Frontal cortex (tissue), 4 donors: ENCODE measurements around the gene SLAMF7. TPM values are rescaled to one million over a fixed set of nuclear protein-coding genes. Genes with fewer than 3 reads are reported as not detected.
A peak's percentile ranks its signal among the peaks of the same experiment; 100 is the strongest.
"Not testable (repeated sequence)": the region's sequence is repeated elsewhere in the genome, so short reads cannot be mapped to it uniquely, and the experiment has no call there.

Experiments used
- DNase-seq, 2 donors: peaks; one replicate each; pipeline ENCODE4 v3.0.0; 2012; ENCODE audit warnings: low spot score in 2 of 2
- FAIRE-seq: peaks from 2 replicates; lab custom pipeline; 2012; peaks lifted over from hg19 to GRCh38; lab: Jason Lieb, UNC
- total RNA-seq: library from RNA; depleted of rRNA; stranded (reverse); fragments of >200 nt; gene quantifications from one replicate; pipeline ENCODE4 v1.2.3, GENCODE V29; 2014
- donor health status: control.
- donor health status: control.
- donor health status: control.

SLAMF7 gene
- total RNA-seq, 1 donor from 2014 or later = not detected

DNA sequence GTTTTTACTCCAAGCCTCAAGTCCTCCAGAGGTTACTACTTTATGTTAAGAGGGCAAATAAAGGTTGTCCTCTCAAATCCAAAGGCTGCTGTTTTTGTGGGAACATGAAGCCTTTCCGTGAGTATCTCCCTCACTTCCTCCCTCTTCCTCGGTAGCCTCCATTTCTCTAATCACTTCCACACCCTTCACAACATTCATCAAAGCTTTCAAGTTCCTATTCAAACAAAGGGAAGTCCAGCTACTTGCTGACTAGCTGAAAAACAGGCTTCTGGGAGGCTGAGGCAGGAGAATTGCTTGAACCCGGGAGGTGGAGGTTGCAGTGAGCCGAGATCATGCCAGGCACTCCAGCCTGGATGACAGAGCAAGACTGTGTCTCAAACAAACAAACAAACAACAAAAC, 20.8 kb upstream of the SLAMF7 start:
- FAIRE-seq (no peak), DNase-seq (no peak)

DNA sequence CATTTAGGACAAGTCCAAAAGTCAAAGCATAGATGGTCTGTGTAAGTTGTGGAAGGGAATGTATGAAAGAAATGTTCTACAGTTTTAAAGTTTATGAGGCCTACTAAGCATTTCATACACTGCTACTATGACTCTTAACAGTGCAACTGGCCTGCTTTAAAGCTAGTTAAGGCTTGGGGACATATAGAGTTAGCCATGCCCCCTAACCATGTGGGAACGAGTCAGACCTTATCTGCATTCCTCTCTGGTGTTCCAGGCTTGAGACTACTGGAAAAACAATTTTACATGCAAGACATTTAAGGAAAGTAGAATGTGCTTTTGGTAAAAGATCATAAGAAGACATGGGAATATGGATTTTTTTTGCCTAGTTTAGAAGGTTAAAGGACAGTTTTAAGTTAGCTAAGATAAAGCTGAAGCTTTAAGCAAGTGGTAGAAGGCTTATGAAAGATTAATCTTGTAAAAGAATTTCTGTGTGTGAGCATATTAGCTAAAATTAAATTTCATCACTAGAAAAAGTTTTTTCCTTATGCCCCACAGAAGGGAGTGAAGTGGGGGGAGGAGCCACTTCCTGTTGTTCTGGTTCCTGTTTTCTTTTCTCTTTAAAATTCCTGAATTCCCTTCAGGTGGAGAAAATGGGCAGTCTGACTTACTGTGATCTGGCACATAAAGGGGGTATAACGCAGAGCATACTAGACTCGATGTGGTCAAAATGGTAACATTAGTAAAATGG, 18.5 kb upstream of the SLAMF7 start:
- FAIRE-seq (no peak), DNase-seq (no peak)

- DNase-seq (no peak), FAIRE-seq (no peak)
Measured at GRCh38 chr1:160721473-160721872, 17.6 kb upstream of the SLAMF7 start.

DNA sequence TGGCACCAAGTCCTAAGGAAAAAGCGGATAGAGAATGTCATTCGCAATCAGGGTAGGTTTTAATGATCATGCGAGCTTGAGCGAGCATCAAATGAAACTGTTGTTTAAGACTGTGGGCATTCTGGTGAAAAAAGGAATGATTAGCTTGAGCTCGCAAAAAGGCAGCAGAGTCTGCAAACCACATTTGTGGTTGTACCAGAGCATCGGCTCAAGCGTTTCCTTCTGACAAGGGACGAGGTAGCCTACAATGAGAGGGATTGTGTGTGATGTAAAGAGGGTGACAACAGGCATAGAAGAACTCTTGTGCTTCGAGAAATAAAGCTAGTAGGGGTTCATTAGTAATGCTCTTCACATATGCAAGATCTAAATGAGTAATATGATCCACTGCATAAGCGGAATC, 16.3 kb upstream of the SLAMF7 start:
- FAIRE-seq (no peak), DNase-seq (no peak)

DNA sequence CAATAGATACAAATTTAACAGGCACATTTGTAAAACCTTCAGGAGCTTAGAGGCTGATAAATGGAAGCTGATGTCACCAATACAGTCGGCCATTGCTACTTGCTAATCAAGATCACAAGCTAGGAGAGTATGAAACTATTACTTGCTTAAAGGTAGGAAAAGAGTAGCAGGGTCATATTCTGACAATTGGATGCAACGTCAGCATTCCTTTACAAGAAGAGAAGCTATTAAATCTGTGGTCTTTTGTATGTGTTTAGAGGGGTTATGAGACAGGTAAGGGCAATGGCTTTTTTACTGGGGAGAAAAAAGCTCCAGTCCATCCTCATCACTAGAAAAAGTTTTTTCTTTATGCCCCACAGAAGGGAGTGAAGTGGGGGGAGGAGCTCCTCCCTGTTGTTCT, 15.7 kb upstream of the SLAMF7 start:
- FAIRE-seq (no peak), DNase-seq (no peak)

DNA sequence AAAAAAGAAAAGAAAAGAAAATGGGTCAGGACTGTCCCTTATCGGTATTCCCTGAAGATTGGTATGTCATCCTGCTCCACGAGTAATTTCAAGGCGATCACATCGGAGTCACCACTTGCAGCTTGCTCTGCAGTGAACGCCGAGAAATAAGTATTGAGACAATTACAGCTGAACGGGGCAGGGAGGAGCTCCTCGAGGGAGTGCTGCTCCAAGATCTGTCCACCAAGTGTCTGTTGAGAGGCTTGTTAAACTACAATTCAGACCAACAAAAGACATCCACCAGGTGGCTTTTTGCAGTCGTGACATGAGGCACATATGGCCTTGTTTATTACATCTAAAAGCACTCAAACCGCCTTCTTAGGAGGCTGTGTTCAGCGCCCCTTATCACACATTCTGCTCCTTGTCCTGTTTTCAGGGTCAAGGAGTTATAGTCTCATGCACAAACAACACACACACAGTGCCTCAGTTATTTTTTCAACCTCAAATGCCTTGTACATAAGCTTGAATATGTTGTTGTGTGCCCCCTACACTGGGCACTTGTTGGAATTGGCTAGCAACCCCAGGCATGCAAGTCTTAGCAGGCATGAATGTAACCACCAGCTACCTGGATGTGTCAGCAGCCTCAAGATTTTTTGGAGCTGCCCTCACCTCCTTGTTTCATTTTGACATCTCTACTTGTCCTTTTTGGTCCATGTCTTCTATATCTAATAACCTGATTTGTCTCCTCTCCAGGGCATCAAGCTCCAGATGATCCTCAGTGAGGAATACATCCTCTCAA, 14.4 kb upstream of the SLAMF7 start:
- DNase-seq (no peak), FAIRE-seq (no peak)

DNA sequence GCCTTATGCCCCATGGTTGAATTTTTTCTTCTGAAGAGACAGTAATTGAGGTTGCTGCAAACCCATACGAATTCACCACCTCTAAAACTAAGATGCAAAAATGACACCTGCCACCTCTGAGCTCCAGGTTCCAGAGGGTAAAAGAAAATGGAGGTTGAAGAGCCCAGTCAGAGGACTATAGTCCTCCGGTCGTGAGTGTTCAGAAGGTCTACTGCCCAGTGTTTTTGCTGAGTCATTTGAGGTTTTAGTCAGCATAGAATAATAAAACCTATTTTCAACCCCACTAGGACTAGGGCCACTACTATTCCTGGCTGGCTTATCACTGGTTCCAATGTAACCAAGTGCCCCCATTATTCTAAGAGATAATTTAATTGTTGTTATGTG, 12.9 kb upstream of the SLAMF7 start:
- FAIRE-seq (no peak), DNase-seq (no peak)

DNA sequence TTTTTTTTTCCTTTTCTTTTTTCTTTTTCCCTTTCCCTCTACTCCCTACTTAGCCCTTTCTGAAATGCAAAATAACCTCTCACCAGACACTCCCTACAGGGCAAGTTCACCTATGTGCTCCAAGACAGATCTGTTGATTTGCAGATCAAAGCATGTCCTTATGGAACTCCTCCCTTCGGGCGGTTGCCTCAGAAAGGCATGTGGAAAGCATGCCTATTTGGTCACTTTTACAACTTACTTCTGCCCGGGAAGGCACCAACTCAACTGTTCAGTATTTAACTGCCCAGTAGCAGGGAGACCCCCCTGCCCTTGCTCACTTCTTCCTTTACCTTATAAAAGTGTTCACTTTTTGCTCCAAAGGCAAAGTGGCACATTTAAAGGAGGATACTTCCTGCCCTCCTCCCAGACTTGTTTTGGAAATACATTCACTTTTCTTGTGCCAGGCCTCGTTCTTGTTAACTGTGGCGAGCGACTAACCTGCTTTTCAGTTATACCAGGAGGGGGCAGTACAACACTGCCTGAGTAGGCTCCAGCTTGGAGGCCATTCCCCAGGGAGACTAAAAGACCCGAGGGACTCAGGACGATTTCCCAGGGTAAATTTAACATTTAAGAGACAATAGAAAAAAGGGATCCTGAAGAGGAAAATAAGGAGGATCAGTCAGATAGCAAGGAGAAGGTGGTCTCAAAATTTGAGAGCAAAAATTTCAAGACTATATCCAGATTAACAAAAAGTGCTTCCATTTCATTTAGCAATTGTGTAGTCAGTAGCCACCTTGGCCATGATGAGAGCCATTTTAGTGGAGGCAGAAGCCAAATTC, 12.3 kb upstream of the SLAMF7 start:
- DNase-seq (peak; percentile 13 to 49), FAIRE-seq (no peak)

- no peak for DNase-seq
- no peak for FAIRE-seq
Measured at GRCh38 chr1:160727316-160727640, 11.8 kb upstream of the SLAMF7 start.

DNA sequence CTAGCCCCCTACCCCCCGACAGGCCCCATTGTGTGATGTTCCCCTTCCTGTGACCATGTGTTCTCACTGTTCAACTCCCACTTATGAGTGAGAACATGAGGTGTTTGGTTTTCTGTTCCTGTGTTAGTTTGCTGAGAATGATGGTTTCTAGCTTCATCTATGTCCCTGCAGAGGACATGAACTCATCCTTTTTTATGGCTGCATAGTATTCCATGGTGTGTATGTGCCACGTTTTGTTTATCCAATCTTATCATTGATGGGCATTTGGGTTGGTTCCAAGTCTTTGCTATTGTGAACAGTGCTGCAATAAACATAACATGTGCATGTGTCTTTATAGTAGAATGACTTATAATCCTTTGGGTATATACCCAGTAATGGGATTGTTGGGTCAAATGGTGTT, 7.5 kb upstream of the SLAMF7 start:
- not testable (repeated sequence) for DNase-seq, FAIRE-seq

GRCh38 chr1:160731990-160732389, 7.1 kb upstream of the SLAMF7 start:
- FAIRE-seq = no peak

GRCh38 chr1:160733898-160734297, 5.1 kb upstream of the SLAMF7 start:
- no peak for FAIRE-seq
- DNase-seq = no peak

More at GRCh38 chr1:160731990-160732389, 7.1 kb upstream of the SLAMF7 start:
- DNase-seq = no peak

DNA sequence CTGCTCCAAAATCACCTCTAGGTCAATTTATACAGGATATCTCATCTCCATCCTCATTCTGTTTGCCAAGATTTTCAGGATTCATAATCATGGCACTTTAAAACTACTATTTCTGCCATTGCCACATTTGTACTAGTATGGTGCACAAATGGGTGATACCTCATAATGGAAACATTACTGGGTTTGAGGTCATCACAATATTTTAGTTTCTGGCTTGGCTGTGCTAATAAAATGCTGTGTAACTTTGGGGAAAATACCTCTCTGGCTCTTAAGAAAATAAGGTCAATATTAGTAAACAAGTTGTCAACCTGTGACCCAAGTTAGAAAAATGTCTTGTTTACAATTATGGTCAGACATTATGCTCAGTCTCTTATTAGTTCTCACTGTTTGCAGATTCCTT, 4.7 kb upstream of the SLAMF7 start:
- FAIRE-seq (no peak), DNase-seq (no peak)

DNA sequence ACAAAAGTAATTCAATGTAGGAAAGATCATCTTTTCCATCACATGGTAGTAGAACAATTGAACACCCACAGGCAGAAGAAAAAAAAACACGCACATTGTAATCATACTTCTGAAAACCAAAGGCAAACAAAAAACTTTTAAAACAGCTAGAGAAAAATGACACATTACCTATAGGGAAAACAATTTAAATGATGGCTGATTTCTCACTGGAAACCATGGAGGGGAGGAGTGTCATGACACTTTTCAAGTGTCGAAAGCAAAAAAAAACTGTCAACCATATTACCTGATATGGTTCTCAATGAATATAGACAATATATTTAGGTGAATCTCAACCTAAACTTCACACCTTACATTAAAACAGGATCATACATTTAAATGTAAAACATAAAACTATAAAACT, 776 bp upstream of the SLAMF7 start:
- FAIRE-seq = no peak
- DNase-seq = no peak

DNA sequence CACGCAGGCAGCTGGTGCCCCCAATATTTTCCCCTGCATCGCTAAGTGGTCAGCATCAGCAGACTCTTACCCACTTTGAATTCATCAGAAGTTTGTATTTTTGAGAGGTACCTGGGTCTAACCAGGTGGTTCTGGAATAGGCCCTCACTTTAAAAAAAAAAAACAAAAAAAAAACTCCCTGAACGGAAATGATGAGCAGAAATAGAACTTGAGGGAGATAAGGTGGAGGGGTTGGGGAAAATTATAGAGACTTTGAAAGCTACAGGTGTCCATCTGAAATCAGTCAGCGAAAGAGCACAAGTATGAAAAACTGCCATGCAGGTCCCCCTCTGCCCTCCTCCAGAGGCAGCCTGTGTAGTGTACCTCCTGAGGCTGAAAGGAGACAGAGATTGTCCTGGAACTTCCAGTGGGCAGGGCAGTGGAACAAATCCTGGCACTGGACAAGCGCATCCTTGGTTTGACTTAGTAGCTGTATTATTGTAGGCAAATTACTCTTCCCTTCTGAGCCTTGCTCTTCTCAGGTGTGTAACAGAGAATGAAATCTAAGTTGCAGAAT, 1.2 kb downstream of the SLAMF7 start:
- DNase-seq (no peak), FAIRE-seq (no peak)

- FAIRE-seq = no peak
- no peak for DNase-seq
Measured at GRCh38 chr1:160741092-160741501, 2.0 kb downstream of the SLAMF7 start.

DNA sequence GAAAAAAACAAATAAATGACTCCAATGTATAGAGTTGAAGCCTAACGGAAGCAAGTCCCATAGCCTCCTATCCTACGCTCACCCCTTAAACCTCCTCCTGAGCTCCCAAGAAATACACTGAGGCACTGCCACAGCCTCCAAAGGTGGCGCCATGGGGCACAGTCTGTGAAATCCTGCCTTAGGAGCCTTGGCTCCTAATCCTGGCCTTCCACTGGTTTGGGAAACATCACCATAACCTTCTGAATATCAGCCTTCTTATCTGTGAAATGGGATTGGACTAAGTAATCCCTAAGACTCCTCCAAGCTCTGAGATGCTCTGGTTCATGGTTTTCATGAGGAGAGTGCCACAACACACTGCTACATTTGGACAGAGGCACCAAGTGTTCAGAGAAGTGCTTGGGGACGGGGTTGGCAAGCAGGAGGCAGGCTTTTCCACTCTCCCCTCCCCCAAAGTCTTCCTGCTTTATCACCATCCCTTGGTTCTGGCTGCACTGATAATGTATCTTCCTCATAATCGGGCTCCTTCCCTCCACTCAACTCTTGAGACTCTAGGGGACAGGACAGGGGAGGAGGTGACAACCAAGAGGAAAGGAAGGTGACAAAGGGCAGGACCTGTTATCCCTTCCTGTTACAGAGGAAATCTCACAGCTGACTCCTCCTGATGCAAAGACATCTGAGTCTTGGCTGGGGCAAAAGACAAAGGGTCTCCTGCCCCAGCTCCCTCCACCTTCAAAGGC, 2.7 kb downstream of the SLAMF7 start:
- DNase-seq (no peak), FAIRE-seq (no peak)

GRCh38 chr1:160742428-160743127, 3.5 kb downstream of the SLAMF7 start:
- no peak for FAIRE-seq

DNA sequence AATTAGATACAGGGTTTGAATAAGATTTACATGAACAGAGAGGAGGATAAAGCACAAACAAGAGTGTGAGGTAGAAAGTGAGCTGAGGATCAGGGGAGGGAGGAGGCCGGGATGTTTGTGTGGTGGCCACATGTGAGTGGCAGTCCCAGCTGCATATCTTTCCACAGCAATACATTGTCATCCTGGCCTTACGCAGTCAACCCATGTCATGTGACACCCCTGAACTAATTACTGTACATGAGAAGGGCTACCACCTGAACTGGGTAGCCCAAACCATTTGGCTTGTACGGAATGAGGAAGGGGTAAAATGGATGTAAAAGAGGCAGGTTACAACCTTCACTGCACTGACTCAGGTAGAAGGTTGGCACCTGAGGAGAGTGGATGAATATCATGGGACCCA, 4.2 kb downstream of the SLAMF7 start:
- FAIRE-seq (no peak), DNase-seq (no peak)

More at GRCh38 chr1:160742428-160743127, 3.5 kb downstream of the SLAMF7 start:
- no peak for DNase-seq
